ENCODE data around the gene ADAM10. TPM values are rescaled to one million over a fixed set of nuclear protein-coding genes. Genes with fewer than 3 reads are reported as not detected.
A peak's percentile ranks its signal among the peaks of the same experiment; 100 is the strongest.

ADAM10 gene
- total RNA-seq, 1 donor from 2014 or later: 84.4 TPM

DNA sequence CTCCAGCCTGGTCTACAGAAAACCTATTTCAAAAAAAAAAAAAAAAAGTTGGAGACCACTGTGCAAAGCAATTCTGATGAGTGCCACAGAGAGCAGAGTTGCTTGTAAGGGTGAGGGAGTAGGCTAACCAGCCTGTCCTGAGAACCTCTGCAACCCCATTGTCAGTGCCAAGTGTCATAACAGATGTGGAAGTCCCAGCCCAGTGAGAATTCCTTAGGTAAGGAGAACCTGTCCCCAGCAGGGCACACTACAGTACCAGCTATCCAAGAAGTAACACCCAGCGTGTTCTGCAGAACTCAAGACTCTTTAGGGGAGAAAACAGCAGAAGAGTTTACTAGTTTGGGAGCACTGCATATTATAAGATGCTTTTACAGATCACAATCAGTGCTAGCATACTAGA lies 161.4 kb downstream of the ADAM10 start:
- no peak for DNase-seq (ENCODE audit: low spot score in 2 of 2)
- FAIRE-seq: no peak

GRCh38 chr15:58587486-58587885 lies 162.0 kb downstream of the ADAM10 start:
- DNase-seq (ENCODE audit: low spot score in 2 of 2) (no peak), FAIRE-seq (no peak)

DNA sequence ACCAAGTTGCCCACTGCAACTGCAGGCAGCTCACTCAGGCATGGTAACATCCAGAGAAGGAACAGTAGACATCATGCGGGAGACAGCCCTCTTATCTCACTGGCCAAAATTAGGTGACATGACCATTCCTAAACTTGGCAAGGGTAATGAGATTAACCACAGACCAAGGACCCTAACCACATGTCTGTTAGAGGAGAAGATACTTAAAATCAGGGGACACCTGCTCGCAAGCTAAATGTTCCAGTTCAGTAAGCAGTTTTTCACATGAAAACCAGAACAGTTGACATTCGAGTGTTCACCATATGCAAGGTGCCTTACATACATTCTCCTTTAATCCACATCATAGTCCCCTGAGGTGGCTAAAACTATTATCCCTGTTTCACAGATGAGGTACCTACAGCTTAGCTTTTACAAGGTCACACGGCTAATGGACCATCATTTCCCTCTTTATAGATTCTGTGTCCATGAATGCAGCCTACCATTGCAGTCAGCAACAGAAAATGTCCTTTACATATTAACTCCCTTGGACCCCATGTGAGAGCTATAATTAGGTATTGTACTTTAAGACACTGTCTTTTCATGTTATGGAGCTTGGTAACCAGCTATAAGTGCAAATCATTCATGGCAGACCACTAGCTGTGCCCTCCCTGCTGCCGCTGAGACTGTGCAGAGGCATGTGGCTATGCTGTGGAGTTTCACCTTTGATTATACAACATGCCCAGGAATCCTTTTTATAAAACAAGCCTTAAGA lies 163.6 kb downstream of the ADAM10 start:
- no peak for DNase-seq (ENCODE audit: low spot score in 2 of 2)
- FAIRE-seq: no peak

- DNase-seq (ENCODE audit: low spot score in 2 of 2): no peak
- FAIRE-seq: no peak
Measured at GRCh38 chr15:58584789-58585461, 164.6 kb downstream of the ADAM10 start.

DNA sequence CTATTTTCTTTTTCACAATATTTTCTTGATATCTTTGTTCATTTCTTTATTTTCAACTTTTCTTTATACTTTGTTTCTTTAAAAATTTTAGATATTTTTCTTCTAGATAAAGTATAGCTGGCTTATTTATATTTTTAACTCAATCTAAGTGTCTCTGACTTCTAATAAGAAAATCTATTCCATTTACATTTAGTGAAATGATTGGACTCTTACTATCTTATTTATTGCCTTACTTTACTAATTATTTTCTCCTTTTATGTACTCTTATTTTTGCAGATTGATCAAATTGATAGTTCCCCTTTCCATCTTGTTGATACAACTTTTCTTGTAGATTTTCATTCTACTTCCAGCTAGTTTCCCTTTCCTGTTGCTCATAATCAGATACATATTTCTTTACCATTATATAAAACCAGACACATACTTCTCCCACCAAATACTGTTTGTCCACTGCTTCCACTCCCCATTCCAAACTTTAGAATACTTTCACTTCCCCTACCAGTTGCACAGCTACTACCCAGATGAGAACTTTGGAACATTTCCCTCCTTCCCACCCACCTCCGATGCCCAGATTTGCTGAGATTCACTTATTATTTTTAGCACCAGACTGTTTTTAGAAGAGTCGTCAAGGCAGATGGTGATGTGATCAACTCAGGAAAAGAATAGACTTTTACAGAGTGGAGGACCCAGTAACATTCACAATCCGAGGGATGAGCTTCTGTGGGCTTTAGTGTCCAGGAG lies 166.2 kb downstream of the ADAM10 start:
- DNase-seq (ENCODE audit: low spot score in 2 of 2) (no peak), FAIRE-seq (peak; percentile 92)

DNA sequence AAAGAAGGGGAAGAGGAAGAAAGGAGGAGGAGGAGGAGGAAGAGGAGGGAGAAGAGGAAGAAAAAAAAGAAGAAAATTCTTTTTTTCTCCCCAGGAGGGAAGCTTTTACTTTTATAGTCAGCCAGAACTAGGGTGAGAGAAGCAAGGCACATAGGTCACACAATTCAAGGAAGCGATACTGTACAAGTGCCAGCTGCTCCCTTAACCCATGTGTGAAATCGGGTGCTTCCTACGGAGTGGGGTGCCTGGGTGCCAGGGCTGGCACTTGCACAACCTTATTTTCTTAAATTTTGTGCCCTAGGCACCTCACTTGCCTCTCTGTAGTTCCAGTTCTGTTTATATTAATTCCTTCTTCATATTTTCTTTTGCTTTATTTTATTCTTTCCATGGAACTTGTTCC lies 167.3 kb downstream of the ADAM10 start:
- no peak for FAIRE-seq
- no peak for DNase-seq (ENCODE audit: low spot score in 2 of 2)

DNA sequence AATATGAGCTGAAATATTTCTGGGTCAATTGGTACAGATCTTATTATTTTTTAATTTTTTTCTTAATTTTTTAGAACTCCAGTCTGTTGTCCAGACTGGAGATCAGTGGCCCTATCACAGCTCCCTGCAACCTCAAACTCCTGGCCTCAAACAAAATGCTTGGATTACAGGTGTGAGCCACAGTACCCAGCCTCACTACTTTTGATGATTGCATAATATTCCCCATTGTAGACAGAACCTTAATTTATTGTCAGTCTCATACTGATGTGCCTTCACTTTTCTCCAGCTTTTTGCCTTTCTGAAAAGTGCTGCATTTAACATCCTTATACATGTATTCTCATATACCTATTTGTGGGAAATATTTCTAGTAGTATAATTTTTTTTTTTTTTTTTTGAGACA lies 172.8 kb downstream of the ADAM10 start:
- DNase-seq (ENCODE audit: low spot score in 2 of 2): no peak
- no peak for FAIRE-seq

DNA sequence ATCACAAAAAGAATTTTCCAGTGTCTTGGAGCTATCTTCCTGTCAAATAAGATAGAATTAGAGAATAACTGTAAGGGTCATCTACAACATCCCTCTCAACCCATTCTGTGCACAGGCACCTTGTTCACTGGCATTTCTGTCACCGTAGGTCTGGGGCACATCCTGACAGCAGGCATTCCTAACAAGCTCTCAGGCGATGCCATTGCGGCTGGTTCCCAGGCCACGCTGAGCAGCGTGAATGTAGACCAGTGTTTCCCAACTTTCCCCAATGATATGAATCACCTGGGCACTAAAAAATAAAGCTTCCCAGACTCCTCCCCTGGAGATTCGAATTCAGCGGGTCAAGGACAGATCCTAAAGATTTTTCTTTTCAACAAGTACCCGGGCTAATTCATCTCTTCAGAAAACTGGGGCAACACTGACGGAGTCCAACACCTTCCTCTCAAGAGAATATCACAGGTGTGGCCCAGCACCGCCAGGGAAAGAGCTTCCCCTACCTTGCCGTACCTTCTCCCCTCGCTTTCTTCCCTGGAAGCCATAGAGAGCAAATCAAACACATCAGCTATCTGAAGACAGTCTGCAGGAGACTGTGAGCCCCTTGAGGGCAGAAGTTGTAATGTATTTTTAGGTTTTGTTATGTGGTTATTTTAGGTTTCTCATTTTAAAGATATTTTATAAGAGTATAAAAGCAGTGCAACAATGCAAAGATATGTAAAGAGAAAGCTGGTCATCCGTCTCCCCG lies 174.3 kb downstream of the ADAM10 start:
- FAIRE-seq (no peak), DNase-seq (ENCODE audit: low spot score in 2 of 2) (no peak)

DNA sequence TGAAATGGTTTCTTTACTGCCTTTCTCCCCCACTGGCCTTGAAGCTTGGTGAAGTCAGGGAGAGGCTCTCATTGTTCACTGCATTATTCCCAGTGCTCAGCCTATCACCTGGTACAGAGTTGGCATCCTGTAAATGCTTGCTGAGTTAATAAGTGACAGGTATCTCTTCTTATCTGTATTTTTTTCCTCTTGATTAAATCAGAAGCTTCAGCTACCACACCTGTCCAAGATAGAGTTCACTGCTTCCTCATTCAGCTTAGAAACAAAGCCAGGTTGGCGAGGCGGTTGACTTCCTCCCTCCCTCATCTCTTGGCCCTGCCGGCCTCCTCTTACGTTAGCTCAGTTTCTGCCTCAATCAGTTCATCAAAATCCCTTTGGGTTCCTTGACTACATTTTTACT lies 174.9 kb downstream of the ADAM10 start:
- no peak for DNase-seq (ENCODE audit: low spot score in 2 of 2)
- no peak for FAIRE-seq

- FAIRE-seq: no peak
- no peak for DNase-seq (ENCODE audit: low spot score in 2 of 2)
Measured at GRCh38 chr15:58573270-58573669, 176.2 kb downstream of the ADAM10 start.

GRCh38 chr15:58572521-58572920 lies 177.0 kb downstream of the ADAM10 start:
- no peak for DNase-seq (ENCODE audit: low spot score in 2 of 2)
- no peak for FAIRE-seq

GRCh38 chr15:58571491-58571890 lies 178.0 kb downstream of the ADAM10 start:
- FAIRE-seq: no peak
- no peak for DNase-seq (ENCODE audit: low spot score in 2 of 2)

DNA sequence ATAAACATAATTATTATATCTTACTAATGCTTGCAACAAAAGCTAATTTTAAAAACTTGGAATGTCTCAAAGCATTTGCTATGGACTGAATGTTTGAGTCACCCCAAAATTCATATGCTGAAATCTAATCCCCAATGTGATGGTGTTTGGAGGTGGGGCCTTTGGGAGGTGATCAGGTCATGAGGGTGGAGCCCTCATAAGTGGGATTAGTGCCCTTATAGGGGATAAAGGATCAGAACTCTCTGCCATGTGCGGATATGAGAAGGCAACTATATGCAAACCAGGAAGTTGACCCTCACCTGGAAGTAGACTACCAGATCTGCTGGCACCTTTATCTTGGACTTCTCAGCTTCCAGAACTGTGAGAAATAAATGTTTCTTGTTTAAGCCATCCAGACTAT lies 180.1 kb downstream of the ADAM10 start:
- FAIRE-seq (no peak), DNase-seq (ENCODE audit: low spot score in 2 of 2) (no peak)

DNA sequence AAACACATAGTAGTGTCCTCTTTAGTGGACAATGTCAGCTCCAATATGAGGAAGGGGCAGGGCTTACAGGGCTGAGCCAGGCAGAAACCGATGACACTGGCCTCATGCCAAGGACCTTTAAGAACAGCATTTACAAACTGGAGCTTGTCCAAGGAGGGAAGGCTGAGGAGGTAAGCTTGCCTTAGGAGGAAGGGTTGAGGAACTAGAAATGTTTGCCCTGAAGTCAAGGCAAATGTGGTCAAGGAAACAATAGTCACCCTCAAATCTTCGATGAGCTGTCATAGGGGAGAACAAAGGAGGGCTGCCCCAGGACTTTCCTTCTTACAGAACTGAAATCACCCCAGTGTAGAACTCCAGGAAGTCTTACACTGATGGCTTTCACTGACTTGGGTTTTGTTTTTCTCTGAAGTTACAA lies 181.3 kb downstream of the ADAM10 start:
- no peak for DNase-seq (ENCODE audit: low spot score in 2 of 2)
- FAIRE-seq: no peak

- FAIRE-seq (no peak), DNase-seq (ENCODE audit: low spot score in 2 of 2) (no peak)
Measured at GRCh38 chr15:58566029-58566428, 183.5 kb downstream of the ADAM10 start.

DNA sequence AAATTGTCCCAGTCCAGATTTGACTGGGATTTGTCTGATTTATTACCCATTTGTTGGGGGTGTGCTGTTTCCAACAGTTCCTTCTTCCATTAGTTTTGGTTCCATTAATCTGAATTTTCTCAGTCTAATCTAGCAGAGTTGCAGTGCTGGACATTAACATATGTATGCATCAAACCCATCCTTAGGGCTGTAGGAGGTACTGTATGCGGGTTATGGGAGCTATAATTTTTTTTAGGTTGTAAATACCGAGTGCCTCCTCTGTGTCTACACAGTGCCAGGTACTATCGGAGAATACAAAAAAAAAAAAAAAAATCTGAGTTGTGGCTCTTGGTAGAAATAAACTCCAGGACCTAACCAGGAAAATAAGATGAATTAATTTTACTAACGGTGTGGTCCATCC lies 183.9 kb downstream of the ADAM10 start:
- no peak for FAIRE-seq
- DNase-seq (ENCODE audit: low spot score in 2 of 2): no peak

DNA sequence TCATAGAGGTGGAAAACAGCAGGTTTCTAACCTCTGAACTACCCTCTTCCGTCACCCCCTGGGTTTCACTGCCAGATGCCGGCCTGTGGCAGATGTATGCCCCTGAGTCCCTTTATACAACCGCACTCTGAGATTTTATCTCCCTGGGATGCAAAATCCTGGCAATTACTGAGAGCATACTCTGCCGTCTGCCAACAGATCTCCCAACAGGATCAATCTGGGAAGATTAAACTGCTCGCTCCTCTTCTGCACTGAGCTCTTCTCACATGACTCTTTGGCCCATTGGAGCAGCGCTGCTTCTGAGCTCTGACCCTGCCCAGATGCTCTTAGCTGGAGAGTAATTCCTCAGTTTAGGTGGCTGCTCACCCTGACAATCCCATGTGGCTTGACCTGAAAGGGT lies 184.5 kb downstream of the ADAM10 start:
- FAIRE-seq: no peak
- no peak for DNase-seq (ENCODE audit: low spot score in 2 of 2)

DNA sequence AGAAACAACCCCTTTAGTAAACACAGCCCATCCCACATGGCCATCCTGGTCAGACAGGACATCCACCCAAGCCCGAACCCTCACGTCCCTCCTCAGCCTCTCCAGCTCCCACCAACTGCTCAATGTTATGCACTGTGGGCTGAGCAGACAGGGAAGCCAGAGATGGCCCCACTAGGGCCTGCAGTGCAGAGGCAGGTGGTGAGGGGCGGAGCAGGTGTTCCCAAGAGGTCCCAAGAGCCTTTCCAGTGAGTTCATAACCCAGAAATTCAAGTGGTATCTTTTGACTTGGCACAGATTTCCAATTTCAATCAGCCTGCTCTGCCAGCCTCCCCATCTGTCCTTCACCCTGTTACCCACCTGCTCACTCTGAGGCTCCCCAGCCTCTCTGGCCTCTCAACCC lies 187.4 kb downstream of the ADAM10 start:
- DNase-seq (ENCODE audit: low spot score in 2 of 2): no peak
- no peak for FAIRE-seq

DNA sequence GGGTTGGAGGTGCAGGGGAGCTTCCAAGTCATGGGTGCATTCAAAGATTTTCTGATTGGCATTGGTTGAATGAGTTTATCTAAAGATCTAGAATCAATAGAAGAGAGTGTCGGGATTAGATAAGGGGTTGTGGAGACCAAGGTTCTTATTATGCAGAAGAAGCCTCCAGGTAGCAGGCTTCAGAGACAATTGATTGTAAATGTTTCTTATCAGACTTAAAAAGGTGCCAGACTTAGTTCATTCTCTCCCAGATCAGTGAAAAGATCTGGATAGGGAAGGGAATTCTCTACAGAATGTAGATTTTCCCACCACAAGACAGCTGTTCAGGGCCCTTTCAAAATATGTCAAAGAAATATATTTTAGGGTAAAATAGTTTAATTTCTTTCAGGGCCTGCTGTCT lies 188.2 kb downstream of the ADAM10 start:
- DNase-seq (ENCODE audit: low spot score in 2 of 2) (no peak), FAIRE-seq (no peak)

DNA sequence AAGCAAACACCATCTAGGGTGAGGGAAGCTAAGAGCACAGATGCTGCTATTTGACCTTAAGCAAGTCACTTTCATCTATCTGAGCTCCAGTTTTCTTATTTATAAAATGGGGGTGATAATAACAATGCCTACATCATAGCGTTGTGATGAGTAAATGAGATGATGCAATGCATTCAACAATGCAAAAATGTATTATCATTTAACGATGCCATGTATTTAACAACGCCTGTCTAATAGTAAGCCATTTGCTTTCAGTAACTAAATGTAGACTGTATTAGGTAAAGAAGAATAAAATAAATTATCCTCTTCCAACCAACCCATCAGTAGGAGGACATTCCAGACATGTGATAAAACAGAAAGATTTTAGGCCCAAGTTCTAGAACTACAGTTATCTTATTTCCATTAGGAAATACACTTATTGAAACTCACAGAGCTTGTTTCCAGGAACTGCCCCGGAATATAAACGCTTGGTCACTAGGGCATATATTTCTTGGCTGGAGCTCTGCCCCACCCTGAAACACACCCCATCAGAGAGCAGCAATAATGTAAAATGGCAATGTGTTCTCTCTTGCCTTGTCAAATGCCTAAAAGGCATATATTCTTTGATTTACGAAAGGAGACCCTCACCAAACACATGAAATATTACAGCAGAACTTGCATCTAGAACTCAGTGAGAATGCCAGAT lies 189.5 kb downstream of the ADAM10 start:
- FAIRE-seq: no peak
- DNase-seq (ENCODE audit: low spot score in 2 of 2): no peak
